ENCODE data around the gene ARHGAP31.

Gene ARHGAP31

GRCh38 chr3:119416873-119417272 is 122.7 kb downstream of the ARHGAP31 start:
- ChIA-PET CTCF (interaction anchor here (1.4 kb wide), 1 partner anchor 533 kb away, joined by 5 read pairs; no protein-coding TSS in a partner anchor), POLR2A (no interaction called here)
- H3K36me3 ChIP-seq (ENCODE audit: control insufficient read depth in 2 of 2, insufficient read depth in 1 of 2, low read length in 2 of 2) = peaks cover 0 to 4% of the 10 kb centered on the region in 2 experiments; a peak in 1 of 3 replicates
- H3K4me1 ChIP-seq (ENCODE audit: control insufficient read depth, insufficient read depth, low read length) = no peaks in the 10 kb centered on the region
- H3K9me3 ChIP-seq (ENCODE audit: control insufficient read depth, insufficient read depth, low read depth, low read length) = no peaks in the 10 kb centered on the region
- TF ChIP-seq, protein P1, sequence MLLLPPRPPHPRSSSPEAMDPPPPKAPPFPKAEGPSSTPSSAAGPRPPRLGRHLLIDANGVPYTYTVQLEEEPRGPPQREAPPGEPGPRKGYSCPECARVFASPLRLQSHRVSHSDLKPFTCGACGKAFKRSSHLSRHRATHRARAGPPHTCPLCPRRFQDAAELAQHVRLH (tag by site-specific recombination; IDR thresholded peaks at IDR 0.05) = no peak
- no peak for TF ChIP-seq ZNF626 (tag by site-specific recombination; IDR thresholded peaks at IDR 0.05)
- no peak for TF ChIP-seq ZNF707 (tag by site-specific recombination; IDR thresholded peaks at IDR 0.05)
- no peak for TF ChIP-seq ZNF324 (tag by site-specific recombination; IDR thresholded peaks at IDR 0.05)
- no peak for TF ChIP-seq ZNF302 (tag by site-specific recombination; IDR thresholded peaks at IDR 0.05; ENCODE audit: low read depth)
- TF ChIP-seq ZNF624 (tag by site-specific recombination; IDR thresholded peaks at IDR 0.05) = no peak
- no peak for TF ChIP-seq ZNF174 (tag by site-specific recombination; IDR thresholded peaks at IDR 0.05)
- TF ChIP-seq ZNF704 (tag by site-specific recombination; IDR thresholded peaks at IDR 0.05) = no peak
- no peak for TF ChIP-seq ZNF202 (tag by site-specific recombination; IDR thresholded peaks at IDR 0.05; ENCODE audit: borderline replicate concordance)
- TF ChIP-seq, protein P2, sequence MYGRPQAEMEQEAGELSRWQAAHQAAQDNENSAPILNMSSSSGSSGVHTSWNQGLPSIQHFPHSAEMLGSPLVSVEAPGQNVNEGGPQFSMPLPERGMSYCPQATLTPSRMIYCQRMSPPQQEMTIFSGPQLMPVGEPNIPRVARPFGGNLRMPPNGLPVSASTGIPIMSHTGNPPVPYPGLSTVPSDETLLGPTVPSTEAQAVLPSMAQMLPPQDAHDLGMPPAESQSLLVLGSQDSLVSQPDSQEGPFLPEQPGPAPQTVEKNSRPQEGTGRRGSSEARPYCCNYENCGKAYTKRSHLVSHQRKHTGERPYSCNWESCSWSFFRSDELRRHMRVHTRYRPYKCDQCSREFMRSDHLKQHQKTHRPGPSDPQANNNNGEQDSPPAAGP (tag by site-specific recombination; IDR thresholded peaks at IDR 0.05) = no peak
- no peak for TF ChIP-seq TSHZ1 (tag by site-specific recombination; IDR thresholded peaks at IDR 0.05; ENCODE audit: borderline replicate concordance)
- TF ChIP-seq ELK4 (IDR thresholded peaks at IDR 0.05; ENCODE audit: borderline replicate concordance, low read depth, low read length) = no peak
- TF ChIP-seq ZNF416 (tag by site-specific recombination; IDR thresholded peaks at IDR 0.05) = no peak
- TF ChIP-seq SCRT2 (tag by site-specific recombination; IDR thresholded peaks at IDR 0.05) = no peak
- no peak for TF ChIP-seq ZNF155 (tag by site-specific recombination; IDR thresholded peaks at IDR 0.05)
- no peak for TF ChIP-seq ZNF544 (tag by site-specific recombination; IDR thresholded peaks at IDR 0.05)
- no peak for TF ChIP-seq ZNF658 (tag by site-specific recombination; IDR thresholded peaks at IDR 0.05)
- no peak for TF ChIP-seq IKZF3 (tag by site-specific recombination; IDR thresholded peaks at IDR 0.05)
- H3K4me3 ChIP-seq (ENCODE audit: low read depth, low read length) = no peak overlapping the region
- H3K27ac ChIP-seq (ENCODE audit: extremely low read depth, low read depth, low read length) = no peak overlapping the region
